T-helper 1 cell treated with Interleukin-12 subunit alpha and Interleukin-12 subunit beta and Interleukin-4 antibody, amounts not matched to agents 30 ng/mL and 1 ng/mL, for 36 hours (primary cell): Measurements from ENCODE around the gene IL10. TPM values are rescaled to one million over a fixed set of nuclear protein-coding genes. Genes with fewer than 3 reads are reported as not detected.
"Not testable (repeated sequence)": the region's sequence is repeated elsewhere in the genome, so short reads cannot be mapped to it uniquely, and the experiment has no call there.

Source experiments
- intact Hi-C: fragments of 100-400 bp; cut with micrococcal nuclease; formaldehyde crosslinking; loops from one replicate; pipeline ENCODE4 v1.15.1; 2024
- total RNA-seq: library from RNA; stranded (reverse); gene quantifications from 2 replicates; pipeline ENCODE4 v1.2.3, GENCODE V29; 2022

IL10 gene
- total RNA-seq, 1 donor from 2014 or later: 1.7 TPM

- intact Hi-C loops: loop anchor here (1.0 kb wide), 1 partner anchor 10 kb away; no protein-coding TSS in a partner anchor
These were observed 22.1 kb upstream of the IL10 start for GRCh38 chr1:206794294-206794908.

- intact Hi-C loops: loop anchor here (1.0 kb wide), 1 partner anchor 9 kb away; no protein-coding TSS in a partner anchor
These were observed 21.3 kb upstream of the IL10 start for GRCh38 chr1:206793620-206794019.

GRCh38 chr1:206792939-206793607 is 20.8 kb upstream of the IL10 start:
- intact Hi-C loops: no loop called here

GRCh38 chr1:206790502-206791250 is 18.4 kb upstream of the IL10 start:
- intact Hi-C loops: loop anchor here (1.0 kb wide), 1 partner anchor 13 kb away; no protein-coding TSS in a partner anchor

- intact Hi-C loops: no loop called here
These were observed 16.3 kb upstream of the IL10 start for GRCh38 chr1:206788487-206789050.

GRCh38 chr1:206787891-206788290 is 15.6 kb upstream of the IL10 start:
- intact Hi-C loops: no loop called here

- intact Hi-C loops: no loop called here
These were observed 14.1 kb upstream of the IL10 start for GRCh38 chr1:206786212-206786886.

GRCh38 chr1:206785182-206785765 is 13.0 kb upstream of the IL10 start:
- intact Hi-C loops: no loop called here

GRCh38 chr1:206784471-206784903 is 12.2 kb upstream of the IL10 start:
- intact Hi-C loops: loop anchor here (1.0 to 5.0 kb wide), 10 partner anchors 10 to 553 kb away; no protein-coding TSS in a partner anchor

- intact Hi-C loops: loop anchor here (5.0 kb wide), 1 partner anchor 554 kb away; no protein-coding TSS in a partner anchor
These were observed 11.2 kb upstream of the IL10 start for GRCh38 chr1:206783506-206783905.

- intact Hi-C loops: loop anchor here (5.0 kb wide), 1 partner anchor 555 kb away; no protein-coding TSS in a partner anchor
These were observed 10.2 kb upstream of the IL10 start for GRCh38 chr1:206782448-206782847.

- intact Hi-C loops: loop anchor here (5.0 kb wide), 1 partner anchor 558 kb away; no protein-coding TSS in a partner anchor
These were observed 7.3 kb upstream of the IL10 start for GRCh38 chr1:206779638-206780037.

GRCh38 chr1:206778911-206779310 is 6.6 kb upstream of the IL10 start:
- intact Hi-C loops: not testable (repeated sequence)

GRCh38 chr1:206778031-206778430 is 5.7 kb upstream of the IL10 start:
- intact Hi-C loops: no loop called here

- intact Hi-C loops: no loop called here
These were observed 3.9 kb upstream of the IL10 start for GRCh38 chr1:206776229-206776628.

- intact Hi-C loops: no loop called here
These were observed 1.8 kb upstream of the IL10 start for GRCh38 chr1:206774093-206774492.

- intact Hi-C loops: no loop called here
These were observed 979 bp downstream of the IL10 start for GRCh38 chr1:206771338-206771692.

GRCh38 chr1:206770531-206771337 is 1.6 kb downstream of the IL10 start, which contains the start of gene IL19:
IL19 (plus strand) TSS chr1:206770773; CDS start chr1:206836663, 65,890 bp downstream.
- intact Hi-C loops: no loop called here

- intact Hi-C loops: loop anchor here (1.0 kb wide), 5 partner anchors 15 to 153 kb away; no protein-coding TSS in a partner anchor
These were observed 3.0 kb downstream of the IL10 start for GRCh38 chr1:206769304-206769731.
